Ramos (cell line): Measurements from ENCODE around the gene NOP14.
"Not testable (repeated sequence)": the region's sequence is repeated elsewhere in the genome, so short reads cannot be mapped to it uniquely, and the experiment has no call there.

Source experiments
- in situ Hi-C: fragments of 300-500 bp; cut with MboI; formaldehyde crosslinking; loops from one replicate; pipeline ENCODE4 v1.14.3; 2022; ENCODE audit warnings: low sequenced_read_pairs; ENCODE audit not compliant: unreplicated experiment

NOP14 gene

DNA sequence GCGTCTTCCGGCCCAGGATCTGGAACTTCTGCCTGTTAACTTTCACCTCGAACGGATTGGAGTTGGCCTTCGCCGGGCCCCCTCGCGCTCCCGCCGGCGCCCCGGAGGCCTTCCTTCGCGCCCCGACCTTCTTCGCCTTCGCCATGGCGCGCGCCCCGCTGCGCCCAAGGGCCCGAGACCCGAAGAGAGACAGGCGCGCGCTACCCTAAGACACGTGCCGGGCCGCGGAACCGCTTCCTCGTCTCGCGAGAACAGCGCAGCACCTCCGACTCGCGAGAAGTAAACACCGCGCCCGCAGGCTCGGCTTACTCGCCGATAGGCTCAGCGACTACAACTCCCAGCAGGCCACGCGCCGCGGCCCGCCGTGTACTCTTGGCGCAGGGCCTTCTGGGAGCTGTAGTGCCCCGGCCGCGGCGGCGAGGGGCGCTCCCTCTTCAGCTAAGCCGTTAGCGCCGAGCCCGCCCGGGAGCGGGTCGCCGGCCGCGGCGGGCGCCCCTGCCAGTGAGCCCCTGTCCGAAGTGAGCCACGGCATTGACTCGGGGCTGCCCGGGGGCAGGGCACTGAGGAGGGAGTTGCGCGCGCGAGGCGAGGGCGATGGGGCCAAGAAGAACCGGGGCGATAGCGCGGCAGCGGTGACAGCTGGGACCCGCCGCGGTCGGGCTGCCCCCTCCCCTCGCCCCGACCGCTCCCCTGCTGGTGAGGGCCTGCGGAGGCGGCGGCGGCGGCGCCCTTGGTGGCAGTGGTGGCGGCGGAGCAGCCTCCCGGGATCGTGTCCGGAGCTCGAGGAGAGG lies at the start of gene NOP14, which contains the start of gene GRK4:
Gene NOP14 (minus strand): TSS at position 232 of the 791 bp plus-strand sequence. CDS start 87 bp downstream, at position 145.
Gene GRK4 (plus strand): TSS at position 397 of the 791 bp plus-strand sequence. CDS start 500 bp downstream, outside the sequence.
- in situ Hi-C loops: no loop called here

DNA sequence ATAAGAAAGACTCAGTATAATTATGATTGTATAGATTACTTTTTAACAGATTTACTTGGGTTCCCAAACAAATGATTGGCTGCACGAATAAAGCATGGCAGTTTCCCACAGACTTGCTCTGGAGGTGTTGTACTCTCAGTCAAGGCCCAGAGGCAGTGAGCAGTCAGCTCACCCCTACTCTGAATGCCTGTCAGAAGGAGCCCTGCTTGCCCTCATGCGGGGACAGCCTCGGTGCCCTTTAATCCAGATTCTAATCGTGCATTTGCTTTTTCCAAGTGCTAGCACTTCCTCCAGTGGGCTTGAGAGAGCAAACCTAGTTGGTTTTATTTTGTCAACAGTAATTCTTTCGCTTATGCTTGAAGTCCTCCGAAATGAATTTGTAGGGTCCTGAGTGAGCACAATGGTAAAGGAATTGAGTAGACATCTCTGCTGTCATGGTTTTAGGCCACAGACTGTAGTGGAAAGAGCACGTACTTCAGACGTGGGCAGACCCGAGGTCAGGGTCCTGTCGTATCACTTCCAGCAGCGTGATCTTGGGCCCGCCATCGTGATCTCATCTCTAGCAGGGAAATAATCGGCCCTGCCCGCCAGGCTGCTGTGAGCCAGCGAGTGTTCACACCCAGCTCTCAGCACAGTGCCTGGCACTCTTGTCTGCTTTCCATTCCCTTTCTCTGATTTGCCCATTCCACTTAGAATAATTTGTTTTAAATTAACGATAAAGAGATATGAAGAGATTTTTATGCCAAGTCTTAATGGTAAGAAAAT lies 48.4 kb upstream of the NOP14 start:
- in situ Hi-C loops: no loop called here

DNA sequence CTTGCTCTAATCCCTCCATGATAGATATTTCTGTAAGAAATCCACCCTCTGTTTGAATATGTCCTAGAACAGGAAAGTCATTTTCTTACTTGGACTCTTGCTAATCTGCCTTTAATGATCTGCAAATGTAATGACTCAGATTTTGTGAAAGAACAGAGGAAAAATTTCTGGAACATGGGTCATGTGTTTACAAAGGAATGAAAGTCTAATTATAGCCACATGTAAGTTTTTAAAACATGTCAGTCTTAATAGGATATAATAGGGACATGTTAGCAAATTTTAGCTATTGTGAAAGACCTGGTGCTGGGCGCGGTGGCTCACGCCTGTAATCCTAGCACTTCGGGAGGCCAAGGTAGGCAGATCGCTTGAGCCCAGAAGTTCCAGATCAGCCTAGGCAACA lies 47.8 kb upstream of the NOP14 start:
- in situ Hi-C loops: no loop called here

DNA sequence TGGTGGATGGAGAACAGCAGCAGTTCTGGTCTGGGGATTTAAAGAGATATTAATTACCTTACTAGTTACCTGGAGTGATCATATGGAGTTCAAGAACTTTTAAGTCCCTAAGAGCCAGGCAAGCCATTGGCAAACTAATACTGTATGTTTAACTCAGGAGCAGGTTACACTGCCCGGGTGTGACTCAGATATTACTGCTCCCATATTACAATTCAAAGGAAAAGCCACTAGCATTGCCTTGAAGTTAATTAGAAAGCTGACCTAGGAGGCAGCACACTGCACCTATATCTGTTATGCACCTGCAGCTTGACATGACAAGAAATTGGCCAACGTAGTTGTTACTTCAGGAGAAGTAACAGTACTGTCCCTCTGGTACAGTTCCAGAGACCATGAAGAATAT lies 47.4 kb upstream of the NOP14 start:
- in situ Hi-C loops: no loop called here

DNA sequence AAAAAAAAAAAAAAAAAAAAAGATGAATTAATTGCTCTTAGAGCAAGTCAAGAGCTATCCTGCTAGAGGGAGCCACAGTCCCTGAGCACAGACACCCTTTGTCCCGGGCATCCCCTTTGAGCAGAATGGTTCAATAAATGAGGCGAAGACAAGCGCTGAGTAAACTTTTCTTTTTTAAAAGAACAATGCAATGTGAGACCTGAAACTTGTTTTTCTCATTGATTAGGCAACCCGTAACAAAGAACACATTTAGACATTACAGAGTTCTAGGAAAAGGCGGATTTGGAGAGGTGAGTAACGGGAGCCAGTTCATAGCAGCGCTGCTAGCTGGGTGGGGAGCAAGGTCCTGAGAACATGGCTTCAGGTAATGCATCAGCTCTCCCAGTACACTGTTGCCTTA lies 46.2 kb upstream of the NOP14 start:
- in situ Hi-C loops: no loop called here

DNA sequence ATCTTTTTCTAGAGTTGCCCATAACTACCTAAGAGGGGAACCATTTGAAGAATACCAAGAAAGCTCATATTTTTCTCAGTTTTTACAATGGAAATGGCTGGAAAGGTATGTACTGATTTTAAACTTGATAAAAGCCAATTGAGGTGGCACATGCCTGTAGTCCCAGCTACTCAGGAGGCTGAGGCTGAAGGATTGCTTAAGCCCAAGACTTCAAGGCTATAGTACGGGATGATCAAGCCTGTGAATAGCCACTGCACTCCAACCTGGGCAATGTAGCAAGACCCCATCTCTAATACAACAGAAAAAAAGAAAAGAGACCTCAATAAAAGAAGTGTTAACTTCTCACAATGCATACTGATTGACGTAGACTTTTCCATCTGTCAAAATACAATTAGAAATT lies 44.5 kb upstream of the NOP14 start:
- in situ Hi-C loops: no loop called here

DNA sequence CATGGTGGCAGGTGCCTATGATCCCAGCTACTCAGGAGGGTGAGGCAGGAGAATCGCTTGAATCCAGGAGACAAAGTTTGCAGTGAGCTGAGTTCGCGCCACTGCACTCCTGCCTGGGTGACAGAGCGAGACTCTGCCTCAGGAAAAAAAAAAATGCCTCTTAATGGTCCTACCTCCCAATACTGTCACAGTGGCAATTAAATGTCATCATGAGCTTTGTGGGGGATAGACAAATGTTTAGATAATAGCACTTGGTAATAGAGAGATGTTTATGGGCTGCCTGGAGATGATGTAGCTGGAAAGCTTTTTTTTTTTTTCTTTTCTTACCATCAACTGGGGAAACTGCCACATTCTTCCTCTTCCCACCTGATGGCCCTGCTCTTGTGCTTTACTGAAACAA lies 33.2 kb upstream of the NOP14 start:
- in situ Hi-C loops: no loop called here

DNA sequence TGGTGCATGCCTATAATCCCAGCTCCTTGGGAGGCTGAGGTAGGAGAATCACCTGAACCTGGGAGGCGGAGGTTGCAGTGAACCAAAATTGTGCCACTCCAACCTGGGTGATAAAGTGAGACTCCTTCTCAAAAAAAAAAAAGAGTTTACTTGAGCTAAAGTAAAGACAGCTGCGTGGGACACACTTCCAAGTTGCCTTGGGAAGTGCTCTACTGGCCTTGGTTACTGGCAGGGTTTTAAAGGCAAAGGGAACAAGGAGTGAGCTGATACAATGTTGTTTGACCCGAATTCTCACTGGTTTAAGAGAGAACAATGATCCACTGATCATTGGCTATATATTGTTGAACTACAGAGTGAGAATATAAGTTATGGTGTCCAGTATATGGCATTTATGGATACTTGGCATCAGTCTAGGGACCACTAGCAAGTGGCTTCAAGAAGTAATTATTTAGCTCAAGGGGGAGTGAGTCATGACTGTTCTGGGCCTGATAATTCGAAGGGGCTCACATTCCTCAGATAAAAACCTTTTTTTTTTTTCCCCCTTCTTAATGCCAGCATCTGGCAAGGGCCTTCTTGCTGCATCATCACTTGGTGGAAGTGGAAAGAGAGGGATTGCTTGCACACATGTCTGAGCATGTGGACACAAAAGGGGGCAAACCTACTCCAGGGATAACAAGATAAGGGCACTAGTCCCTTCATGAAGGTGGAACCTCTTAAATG lies 32.5 kb upstream of the NOP14 start:
- in situ Hi-C loops: no loop called here

DNA sequence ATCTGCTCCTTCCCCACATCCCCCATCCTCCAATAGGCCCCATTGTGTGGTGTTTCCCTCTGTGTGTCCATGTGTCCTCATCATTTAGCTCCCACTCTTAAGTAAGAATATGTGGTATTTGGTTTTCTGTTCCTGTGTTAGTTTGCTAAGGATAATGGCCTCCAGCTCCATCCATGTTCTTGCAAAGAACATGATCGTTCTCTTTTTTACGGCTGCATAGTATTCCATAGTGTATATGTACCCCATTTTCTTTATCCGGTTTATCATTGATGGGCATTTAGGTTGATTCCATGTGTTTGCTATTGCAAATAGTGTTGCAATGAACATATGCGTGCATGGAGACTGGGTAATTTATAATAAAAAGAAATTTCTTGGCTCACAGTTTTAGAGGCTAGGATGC lies 31.7 kb upstream of the NOP14 start:
- in situ Hi-C loops: no loop called here

DNA sequence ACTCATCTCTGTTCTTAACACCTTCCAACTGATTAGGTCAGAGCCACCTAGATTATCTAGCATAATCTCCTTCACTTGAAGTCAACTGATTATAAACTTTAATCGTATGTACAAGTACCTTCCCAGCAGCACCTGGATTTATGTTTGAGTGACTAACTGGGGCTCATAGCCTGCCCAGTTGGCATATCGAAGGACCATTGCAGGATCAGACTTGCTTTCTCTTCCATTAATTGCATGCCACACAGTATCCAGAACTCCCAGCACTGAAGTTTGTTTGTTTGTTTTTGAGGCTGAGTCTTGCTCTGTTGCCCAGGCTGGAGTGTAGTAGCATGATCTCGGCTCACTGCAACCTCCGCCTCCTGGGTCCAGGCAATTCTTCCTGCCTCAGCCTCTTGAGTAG lies 28.0 kb upstream of the NOP14 start:
- in situ Hi-C loops: no loop called here

DNA sequence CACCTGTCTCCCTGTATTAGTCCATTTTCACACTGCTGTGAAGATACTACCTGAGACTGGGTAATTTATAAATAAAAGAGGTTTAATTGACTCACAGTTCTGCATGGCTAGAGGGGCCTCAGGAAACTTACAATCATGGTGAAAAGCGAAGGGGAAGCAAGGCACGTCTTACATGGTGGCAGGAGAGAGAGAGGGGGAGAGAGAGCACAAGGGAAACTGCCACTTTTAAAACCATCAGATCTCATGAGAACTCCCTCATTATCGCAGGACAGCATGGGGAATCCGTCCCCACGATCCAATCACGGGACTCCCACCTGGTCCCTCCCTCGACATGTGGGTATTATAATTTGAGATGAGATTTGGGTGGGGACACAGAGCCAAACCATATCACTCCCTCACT lies 20.5 kb upstream of the NOP14 start:
- in situ Hi-C loops: not testable (repeated sequence)

DNA sequence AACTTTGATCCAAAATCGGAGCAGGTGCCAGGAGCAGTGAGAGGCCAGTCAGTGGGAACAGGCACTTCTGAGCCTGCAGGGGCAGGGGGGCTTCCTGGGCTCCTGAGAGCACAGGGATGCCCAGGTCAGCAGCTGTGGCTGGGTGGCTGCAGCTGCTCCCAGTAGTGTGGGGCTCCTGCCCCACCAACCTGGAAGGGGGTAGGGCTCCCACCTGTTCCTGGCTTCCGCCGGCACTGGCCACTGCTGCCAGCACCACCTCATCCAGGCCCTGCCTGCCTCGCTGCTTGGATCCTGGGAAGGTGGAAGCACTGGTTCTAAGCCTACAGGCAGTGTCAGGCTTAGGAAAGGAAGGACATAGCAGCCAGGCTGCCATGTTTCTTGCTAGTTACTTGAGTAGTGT lies 18.8 kb upstream of the NOP14 start:
- in situ Hi-C loops: no loop called here

DNA sequence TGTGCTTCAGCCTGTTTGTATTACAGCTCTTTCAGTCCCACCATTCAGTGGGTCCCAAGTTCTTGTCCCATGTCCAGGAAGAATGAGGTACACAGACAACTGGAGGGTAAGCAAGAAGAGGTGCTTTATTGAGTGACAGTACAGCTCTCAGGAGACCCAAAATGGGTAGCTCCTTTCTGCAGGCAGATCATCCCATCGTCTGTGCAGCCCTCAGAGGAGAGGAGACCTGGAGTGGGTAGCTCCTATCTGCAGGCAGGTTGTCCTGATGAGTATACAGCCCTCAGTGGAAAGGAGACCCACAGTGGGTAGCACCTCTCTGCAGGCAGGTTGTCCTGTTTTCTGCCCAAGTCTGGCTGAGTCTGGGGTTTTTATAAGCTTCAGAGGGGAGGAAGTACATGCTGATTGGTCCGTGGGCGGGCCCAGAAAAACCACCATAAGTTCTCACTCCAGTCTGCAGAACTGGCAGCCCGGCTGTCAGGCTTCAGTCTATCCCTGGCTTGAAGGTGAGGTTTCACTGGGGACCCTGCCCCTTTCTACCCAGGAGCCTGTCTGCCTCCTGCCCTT lies 18.1 kb upstream of the NOP14 start:
- in situ Hi-C loops: no loop called here

DNA sequence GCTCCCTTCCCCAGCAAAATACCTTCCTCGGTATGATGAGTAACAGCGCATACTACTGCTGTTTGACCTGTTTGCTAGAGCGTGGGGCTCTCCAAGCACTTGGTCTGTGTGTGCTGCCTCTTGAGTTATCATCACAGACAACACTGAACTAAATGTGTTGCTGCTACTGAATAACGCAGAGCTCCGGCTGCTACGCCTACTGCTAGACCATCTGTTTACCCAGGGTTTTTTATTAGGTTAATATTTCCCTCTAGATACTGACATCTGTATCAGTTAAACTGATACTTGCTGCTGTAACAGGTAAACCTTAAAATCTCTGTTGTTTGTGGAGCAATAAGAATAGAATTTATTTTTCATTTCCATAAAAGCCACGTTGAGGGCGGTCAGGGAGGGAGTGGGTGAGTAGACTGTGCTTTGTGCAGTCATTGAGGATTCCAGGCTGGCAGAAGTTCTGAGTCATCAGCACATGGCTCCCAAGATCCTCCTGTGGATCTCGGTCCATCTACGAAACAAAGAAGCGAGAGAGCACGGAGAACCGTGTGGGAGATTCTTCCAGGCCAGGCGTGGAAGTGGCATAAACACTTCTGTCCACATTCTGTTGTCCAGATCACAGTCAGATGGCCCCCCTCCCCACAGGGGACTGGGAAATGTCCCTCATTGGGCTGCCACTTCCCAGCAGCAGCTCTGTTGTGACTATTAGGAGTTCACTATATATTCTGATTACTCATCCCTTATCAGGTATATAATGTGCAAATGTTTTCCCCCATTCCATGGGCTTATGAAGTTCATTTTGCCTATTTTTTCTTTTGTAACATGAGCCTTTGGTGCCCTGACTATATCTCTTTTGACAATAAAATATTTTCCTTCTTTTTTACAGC lies 14.2 kb upstream of the NOP14 start:
- in situ Hi-C loops: no loop called here

DNA sequence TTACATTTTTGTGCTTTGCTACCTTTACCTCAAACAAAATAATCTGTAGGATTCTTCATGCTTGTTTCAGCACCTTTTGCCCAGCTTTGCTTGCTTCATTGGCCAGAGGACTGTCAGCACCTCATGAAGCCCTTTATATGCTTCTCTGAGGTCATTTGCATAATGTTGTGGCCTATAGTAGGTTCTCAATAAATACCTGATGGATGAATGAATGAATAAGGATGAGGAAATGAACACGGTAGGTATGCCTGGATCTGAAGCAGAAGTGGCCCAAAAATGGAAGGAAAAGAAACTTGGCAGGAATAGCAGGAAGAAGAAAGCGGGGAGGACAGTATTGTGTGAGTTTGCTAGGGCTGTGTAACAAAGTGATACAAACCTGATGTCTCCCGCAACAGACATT lies 8.1 kb upstream of the NOP14 start:
- in situ Hi-C loops: no loop called here

DNA sequence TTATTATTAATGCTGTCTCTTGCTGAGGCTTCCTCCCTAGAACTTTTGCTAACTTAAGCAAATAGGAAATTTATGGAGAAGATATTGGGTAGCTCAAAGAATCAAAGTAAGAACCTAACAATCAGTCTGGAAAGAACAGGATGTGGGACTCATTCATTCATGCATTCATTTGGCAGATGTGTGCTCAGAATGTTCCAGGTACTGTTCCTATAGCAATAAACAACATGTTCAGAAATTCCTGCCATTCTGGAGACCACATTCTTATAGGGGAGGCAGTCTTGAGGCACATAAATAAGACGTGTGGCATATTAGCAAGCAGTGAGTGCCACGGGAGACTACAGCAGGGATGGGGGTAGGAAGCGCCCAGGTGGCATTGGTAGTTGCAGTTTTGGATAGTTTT lies 5.2 kb upstream of the NOP14 start:
- in situ Hi-C loops: no loop called here

DNA sequence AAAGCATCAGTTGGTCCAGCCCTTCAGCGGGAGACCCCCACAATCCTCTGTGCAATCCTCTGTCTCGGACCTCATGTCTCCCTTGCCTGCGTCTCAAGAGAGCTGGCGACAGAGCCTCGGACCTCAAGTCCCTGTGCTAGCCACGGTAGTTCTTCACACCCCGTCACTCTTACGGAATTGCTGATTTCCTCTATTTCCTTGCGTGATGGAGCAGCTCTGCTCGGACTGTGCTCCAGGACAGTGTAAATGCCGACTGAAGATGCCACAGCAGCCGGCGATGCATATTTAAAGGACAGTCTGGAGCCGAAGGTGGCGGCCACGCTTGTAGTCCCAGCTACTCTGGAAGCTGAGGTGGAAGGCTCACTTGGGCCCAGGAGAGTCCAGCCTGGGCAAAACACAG lies 2.1 kb upstream of the NOP14 start:
- in situ Hi-C loops: no loop called here

DNA sequence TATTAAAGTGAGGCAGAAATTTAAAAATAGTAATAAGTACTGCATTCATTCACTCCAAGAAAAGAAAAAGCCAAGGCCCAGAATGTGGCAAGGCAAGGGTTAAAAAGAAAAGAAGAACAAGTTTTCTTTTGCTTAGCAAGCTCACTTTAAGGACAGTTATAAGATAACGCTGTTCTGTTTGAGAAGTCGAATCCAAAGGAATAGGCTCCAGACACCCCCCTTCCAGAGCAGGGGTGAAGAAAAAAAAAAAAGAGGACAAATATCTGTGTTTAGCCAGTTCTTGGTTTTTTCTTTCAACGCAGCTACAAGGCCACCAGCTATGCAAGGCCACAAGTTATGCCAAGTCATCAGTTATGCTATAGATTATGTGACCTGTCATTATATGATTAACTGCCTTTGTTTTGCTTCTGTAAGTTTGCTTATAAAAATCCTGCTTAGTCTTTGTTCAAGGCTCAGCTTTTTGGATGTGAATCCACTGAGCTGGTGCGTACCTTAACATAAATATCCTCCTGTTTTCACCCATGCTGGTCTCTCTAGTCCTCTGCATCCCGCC lies 1.6 kb upstream of the NOP14 start:
- in situ Hi-C loops: no loop called here

DNA sequence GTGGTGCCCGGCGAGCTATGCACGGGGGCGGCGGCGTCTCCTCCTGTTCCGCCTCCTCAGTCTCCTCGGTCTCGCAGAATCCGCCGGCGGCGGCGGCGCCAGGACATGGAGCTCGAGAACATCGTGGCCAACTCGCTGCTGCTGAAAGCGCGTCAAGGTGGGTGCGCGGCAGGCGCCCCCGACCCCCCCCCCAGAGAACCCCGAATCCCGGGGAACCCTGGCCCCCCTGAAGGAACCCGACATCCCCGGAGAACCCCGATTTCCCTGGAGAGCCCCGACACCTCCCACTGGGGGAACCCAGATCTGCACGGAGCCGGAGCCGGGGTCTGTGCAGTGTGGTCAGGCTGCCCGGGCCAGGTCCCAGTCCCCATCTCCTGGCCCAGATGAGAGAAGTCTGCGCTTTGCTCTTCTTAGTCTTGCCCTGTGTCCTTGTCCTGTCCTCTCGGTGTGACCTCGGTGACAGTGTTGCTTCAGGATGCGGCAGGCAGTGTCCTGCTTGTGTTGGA lies 813 bp upstream of the NOP14 start:
- in situ Hi-C loops: no loop called here
